GM23248 (cell line): ENCODE results near the gene GABBR2.

ENCODE experiments used
- EZH2 ChIP-seq: fragments of 200-600 bp; sonication (generic); IDR thresholded peaks from 2 replicates; pipeline ENCODE4 v1.6.1; 2018; ENCODE audit warnings: antibody characterized with exemption, mild to moderate bottlenecking; ENCODE audit not compliant: insufficient read depth, poor library complexity, severe bottlenecking
- EZH2phosphoT487 ChIP-seq: fragments of 200-600 bp; sonication (generic); IDR thresholded peaks from 2 replicates; pipeline ENCODE4 v1.6.1; 2018; ENCODE audit warnings: antibody characterized with exemption, moderate library complexity, mild to moderate bottlenecking, low read depth; ENCODE audit not compliant: insufficient read depth

DNA sequence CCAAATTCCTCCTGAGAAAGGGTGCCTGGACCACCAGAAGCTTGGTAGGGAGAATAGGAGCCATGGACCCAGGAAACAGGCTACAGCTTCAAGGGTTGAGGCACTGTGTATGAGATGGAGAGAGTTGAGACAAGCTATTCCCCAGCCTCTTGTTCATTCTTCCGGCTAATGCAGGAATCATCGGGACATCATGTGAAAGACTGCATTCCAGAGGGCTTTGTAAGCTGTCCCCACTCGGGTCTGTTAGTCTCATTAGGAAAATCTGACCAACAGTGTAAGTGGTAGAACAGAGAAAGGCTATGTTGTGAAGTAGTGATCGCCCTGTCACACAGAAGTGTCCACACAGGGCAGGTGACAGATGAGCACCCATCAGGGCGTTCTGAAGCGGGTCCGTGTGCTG lies 81.4 kb downstream of the GABBR2 start:
- TF ChIP-seq EZH2phosphoT487 (no peak), EZH2 (no peak)
